IMR-90 (cell line): ENCODE measurements around the gene TMED8. TPM values are rescaled to one million over a fixed set of nuclear protein-coding genes. Genes with fewer than 3 reads are reported as not detected.

ENCODE experiments used
- ATAC-seq: fragments of 200-7000 bp; cut with Tn5 transposase; 2 replicates; pipeline ENCODE4 v1.9.1; 2020; ENCODE audit warnings: low read depth, mild to moderate bottlenecking, moderate library complexity
- BruUV-seq: library from RNA; stranded (reverse); fragments of 400-500 nt; replicated peaks from 2 replicates; lab custom pipeline; 2021; lab: Mats Ljungman, UMichigan
- CTCF ChIA-PET: fragments of 300-600 bp; formaldehyde crosslinking; extraction: SDS; loops from one replicate; lab custom pipeline; 2021; ENCODE audit warnings: antibody characterized with exemption; lab: Yijun Ruan, JAX
- POLR2A ChIA-PET: fragments of 300-600 bp; sonication (Branson Sonifier 250); formaldehyde crosslinking; loops from one replicate; lab custom pipeline; 2022; ENCODE audit warnings: antibody characterized with exemption; ENCODE audit not compliant: unreplicated experiment; lab: Charles Lee
- DNase-seq: peaks from one replicate; pipeline ENCODE4 v3.0.0; 2013
- H2AFZ ChIP-seq: replicated peaks from 2 replicates; pipeline ENCODE3; 2013; ENCODE audit warnings: low read length, mild to moderate bottlenecking; ENCODE audit not compliant: poor library complexity
- H2AK5ac ChIP-seq: 2 replicates; pipeline ENCODE4 v1.6.1; 2013; ENCODE audit warnings: low read depth, low read length, inconsistent platforms
- H2AK9ac ChIP-seq: replicated peaks from 2 replicates; pipeline ENCODE3; 2013; ENCODE audit warnings: mild to moderate bottlenecking, low read depth, low read length, moderate library complexity; ENCODE audit not compliant: poor library complexity
- H2BK120ac ChIP-seq: 2 replicates; pipeline ENCODE4 v1.6.1; 2013; ENCODE audit warnings: low read depth, low read length, inconsistent platforms
- H2BK15ac ChIP-seq: 3 replicates; pipeline ENCODE4 v1.6.1; 2013; ENCODE audit warnings: low read depth, low read length, inconsistent platforms
- H2BK20ac ChIP-seq: 2 replicates; pipeline ENCODE4 v1.6.1; 2013; ENCODE audit warnings: low read depth, mild to moderate bottlenecking, inconsistent platforms, low read length, moderate library complexity
- H2BK5ac ChIP-seq: 2 replicates; pipeline ENCODE4 v1.6.1; 2013; ENCODE audit warnings: mild to moderate bottlenecking, low read depth, low read length, inconsistent platforms; ENCODE audit not compliant: poor library complexity, severe bottlenecking
- H3K14ac ChIP-seq: replicated peaks from 2 replicates; pipeline ENCODE4 v1.6.1; 2013; ENCODE audit warnings: low read depth, low read length, inconsistent platforms
- H3K18ac ChIP-seq: 2 replicates; pipeline ENCODE4 v1.6.1; 2013; ENCODE audit warnings: low read depth, low read length, control low read depth
- H3K23ac ChIP-seq: 2 replicates; pipeline ENCODE4 v1.6.1; 2013; ENCODE audit warnings: low read depth, low read length, inconsistent platforms
- H3K27ac ChIP-seq: 2 replicates; pipeline ENCODE4 v1.5.1; 2013; ENCODE audit warnings: mild to moderate bottlenecking, control low read depth, low read length; ENCODE audit not compliant: insufficient read depth
- H3K27me3 ChIP-seq: 2 replicates; pipeline ENCODE4 v1.6.1; 2013; ENCODE audit warnings: low read length; ENCODE audit not compliant: control insufficient read depth, insufficient read depth
- H3K36me3 ChIP-seq: 2 replicates; pipeline ENCODE4 v1.6.1; 2013; ENCODE audit warnings: low read length, mixed read lengths; ENCODE audit not compliant: control insufficient read depth, insufficient read depth
- H3K4ac ChIP-seq: 2 replicates; pipeline ENCODE4 v1.6.1; 2013; ENCODE audit warnings: low read depth, low read length, inconsistent platforms
- H3K4me1 ChIP-seq: 2 replicates; pipeline ENCODE4 v1.6.1; 2013; ENCODE audit warnings: low read length, mixed read lengths; ENCODE audit not compliant: control insufficient read depth, insufficient read depth
- H3K4me2 ChIP-seq: 2 replicates; pipeline ENCODE4 v1.6.1; 2013; ENCODE audit warnings: low read depth, mild to moderate bottlenecking, control low read depth, low read length, moderate library complexity
- H3K4me3 ChIP-seq: 2 replicates; pipeline ENCODE4 v1.5.1; 2013; ENCODE audit warnings: low read depth, mild to moderate bottlenecking, control low read depth, low read length, moderate library complexity; ENCODE audit not compliant: insufficient read depth
- H3K56ac ChIP-seq: 2 replicates; pipeline ENCODE4 v1.6.1; 2013; ENCODE audit warnings: low read length, inconsistent platforms; ENCODE audit not compliant: insufficient read depth; ENCODE audit errors: extremely low read depth
- H3K79me1 ChIP-seq, 2 experiments: 2 replicates each; pipeline ENCODE4 v1.6.1; 2013; ENCODE audit warnings: low read length in 2 of 2, inconsistent platforms in 1 of 2, low read depth in 1 of 2
- H3K9ac ChIP-seq: 2 replicates; pipeline ENCODE4 v1.6.1; 2013; ENCODE audit warnings: low read depth, low read length, control low read depth
- H3K9me1 ChIP-seq: 2 replicates; pipeline ENCODE4 v1.6.1; 2013; ENCODE audit warnings: low read length, inconsistent platforms; ENCODE audit not compliant: insufficient read depth
- H3K9me3 ChIP-seq: 2 replicates; pipeline ENCODE4 v1.6.1; 2013; ENCODE audit warnings: low read length; ENCODE audit not compliant: control insufficient read depth, insufficient read depth
- H4K20me1 ChIP-seq: 2 replicates; pipeline ENCODE4 v1.6.1; 2013; ENCODE audit warnings: low read length, inconsistent platforms; ENCODE audit not compliant: insufficient read depth
- H4K5ac ChIP-seq: 2 replicates; pipeline ENCODE4 v1.6.1; 2013; ENCODE audit warnings: mild to moderate bottlenecking, low read depth, low read length, control low read depth
- H4K8ac ChIP-seq, 2 experiments: 2 replicates each; pipeline ENCODE4 v1.6.1; 2013; ENCODE audit warnings: low read depth in 2 of 2, low read length in 2 of 2, control low read depth in 1 of 2, inconsistent platforms in 1 of 2
- H4K91ac ChIP-seq: 2 replicates; pipeline ENCODE4 v1.6.1; 2013; ENCODE audit warnings: low read depth, low read length, inconsistent platforms; ENCODE audit not compliant: insufficient read depth
- BHLHE40 ChIP-seq: fragments of 150-350 bp; IDR thresholded peaks from 2 replicates; pipeline ENCODE4 v1.6.1; 2016; ENCODE audit warnings: mild to moderate bottlenecking, low read depth, low read length
- FOS ChIP-seq: fragments of 150-350 bp; IDR thresholded peaks from 2 replicates; pipeline ENCODE4 v1.6.1; 2016; ENCODE audit warnings: low read depth, low read length
- MAFK ChIP-seq: IDR thresholded peaks from 2 replicates; pipeline ENCODE4 v1.6.1; 2012; ENCODE audit warnings: low read depth, low read length, improper control_type of control experiment
- MAZ ChIP-seq: IDR thresholded peaks from 2 replicates; pipeline ENCODE4 v1.6.1; 2012; ENCODE audit warnings: low read depth, mild to moderate bottlenecking, low read length, improper control_type of control experiment, moderate library complexity, borderline replicate concordance
- NFE2L2 ChIP-seq: fragments of 150-350 bp; IDR thresholded peaks from 2 replicates; pipeline ENCODE4 v1.6.1; 2016; ENCODE audit warnings: low read depth, mild to moderate bottlenecking, low read length
- RAD21 ChIP-seq: IDR thresholded peaks from 2 replicates; pipeline ENCODE4 v1.6.1; 2012; ENCODE audit warnings: low read length, improper control_type of control experiment
- RCOR1 ChIP-seq: IDR thresholded peaks from 2 replicates; pipeline ENCODE4 v1.6.1; 2012; ENCODE audit warnings: mild to moderate bottlenecking, low read length, improper control_type of control experiment; ENCODE audit not compliant: insufficient replicate concordance
- RFX5 ChIP-seq: IDR thresholded peaks from 2 replicates; pipeline ENCODE4 v1.8.0; 2012; ENCODE audit warnings: low read depth, mild to moderate bottlenecking, low read length, moderate library complexity
- SMC3 ChIP-seq: fragments of 150-350 bp; IDR thresholded peaks from 2 replicates; pipeline ENCODE4 v1.6.1; 2016; ENCODE audit warnings: low read depth, mild to moderate bottlenecking, antibody characterized with exemption, low read length, moderate library complexity
- WGBS, 2 experiments: methylation state at CpG; one replicate each; pipeline versions ENCODE4 v1.1.5 to v1.1.7; 2013; ENCODE audit warnings: missing lambda C conversion rate in 2 of 2; ENCODE audit not compliant: insufficient read length in 1 of 2; ENCODE audit errors: extremely low coverage in 2 of 2; 5-methylcytosine and 5-hydroxymethylcytosine counted together
- dilution Hi-C: fragments of 300-500 bp; cut with HindIII; formaldehyde crosslinking; loops from one replicate; pipeline ENCODE4 v1.14.3; 2018; ENCODE audit warnings: low sequenced_read_pairs; ENCODE audit not compliant: unreplicated experiment
- in situ Hi-C: fragments of 300-500 bp; cut with MboI; formaldehyde crosslinking; loops from 3 replicates; pipeline ENCODE4 v1.14.3; 2019; ENCODE audit warnings: low sequenced_read_pairs, inconsistent platforms, mixed read lengths
- intact Hi-C: fragments of 100-400 bp; cut with micrococcal nuclease; formaldehyde crosslinking; loops from 2 replicates; pipeline ENCODE4 v1.10.0; 2022
- polyA plus RNA-seq, 3 experiments: library from polyadenylated mRNA; depleted of rRNA; stranded (reverse); fragments of >200 nt; gene quantifications; 2 replicates each; pipeline ENCODE4 v1.2.3, GENCODE V29; 2012; ENCODE audit warnings: low replicate concordance in 1 of 3
- total RNA-seq: library from RNA; depleted of rRNA; stranded (reverse); fragments of >200 nt; gene quantifications from 2 replicates; pipeline ENCODE4 v1.2.3, GENCODE V29; 2012
- TF ChIP-seq, protein P1 (sequence below): fragments of 150-350 bp; IDR thresholded peaks from 2 replicates; pipeline ENCODE4 v1.6.1; 2017; ENCODE audit warnings: mild to moderate bottlenecking, antibody characterized with exemption, low read length, low read depth

The TMED8 gene
- total and polyA plus RNA-seq, 2 of the 4 experiments (the other 2 are of a cell fraction) = 2.2 to 5.0 TPM

DNA sequence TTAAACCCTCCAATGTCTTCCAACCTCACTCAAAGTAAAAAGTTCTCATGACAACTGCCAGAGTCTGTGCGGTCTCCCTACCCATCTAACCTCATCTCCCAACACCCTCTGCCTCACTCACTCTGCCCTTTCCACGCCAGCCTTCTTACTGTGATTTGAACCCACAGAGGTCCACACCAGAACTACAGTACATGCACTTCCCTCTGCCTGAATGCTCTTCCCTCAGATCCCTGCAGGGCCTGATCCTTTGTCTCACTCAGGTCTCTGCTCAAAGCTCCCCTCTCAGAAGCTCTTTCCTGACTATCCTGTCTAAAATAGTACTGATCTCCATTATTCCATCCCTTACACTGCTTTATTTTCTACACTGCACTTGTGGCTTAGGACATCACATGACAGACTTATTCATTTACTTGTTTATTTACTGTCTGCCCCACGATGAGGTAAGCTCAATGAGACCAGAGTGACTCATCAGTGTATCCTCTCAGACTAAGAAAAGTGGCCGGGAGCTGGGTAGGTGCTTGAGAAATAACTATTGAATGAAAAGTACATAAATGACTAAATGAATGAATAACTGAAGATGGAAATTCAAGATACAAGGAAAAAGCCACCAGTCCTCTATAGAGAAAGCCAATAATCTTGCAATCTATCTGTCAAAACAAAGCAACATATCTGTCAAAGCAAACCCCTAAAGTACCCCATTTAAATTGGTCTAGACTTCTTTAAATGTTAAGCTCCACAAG, 73.3 kb downstream of the TMED8 start (continued):
- TF ChIP-seq MAZ = no peak
- peak; percentile 99 for TF ChIP-seq FOS
- no peak for TF ChIP-seq RAD21

DNA sequence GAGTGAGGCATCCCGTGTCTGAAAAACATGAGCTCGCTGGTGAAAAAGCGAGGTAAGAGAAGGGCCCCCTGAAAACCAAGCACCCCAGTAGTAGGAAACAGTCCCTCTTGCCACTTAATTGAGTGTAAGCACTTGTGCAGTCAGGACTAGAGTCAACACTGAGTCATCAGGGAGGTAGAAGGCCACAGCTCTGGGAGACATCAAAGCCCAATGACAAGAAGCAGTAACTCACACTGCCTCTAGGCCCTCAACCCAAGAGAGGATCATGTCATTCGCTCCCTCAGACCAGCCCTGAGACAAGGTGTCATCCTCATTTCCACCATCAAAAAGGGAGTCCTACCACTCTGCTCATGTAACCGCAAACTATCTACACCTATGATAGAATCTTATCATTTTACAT, 74.0 kb downstream of the TMED8 start:
- peaks cover 6 to 15% of the 10 kb centered on the region in 2 experiments for H3K79me1 ChIP-seq
- H3K4me2 ChIP-seq = peak overlapping the region; percentile 6; the same call in 1 of the 2 replicates
- intact Hi-C loops = loop anchor here (5.0 kb wide), 2 partner anchors 249 to 431 kb away; no protein-coding TSS in a partner anchor
- H2BK20ac ChIP-seq = peak overlapping the region; percentile 81
- no peak overlapping the region for H3K4me3 ChIP-seq
- H3K9me3 ChIP-seq = no peaks in the 10 kb centered on the region
- no CpG with 5 or more reads among the region's 5 CpGs for WGBS, 2 experiments
- no peaks in the 10 kb centered on the region for H3K27me3 ChIP-seq
- ATAC-seq (peak; percentile 18; the same call in 1 of the 2 replicates), DNase-seq (peak; percentile 77)
- peak overlapping the region; percentile 72; the same call in 1 of the 2 replicates for H4K91ac ChIP-seq
- 0 out of 3 replicates have a peak overlapping the region, but pooled peaks have one; percentile 59 for H2BK15ac ChIP-seq
- peaks cover 9% of the 10 kb centered on the region; the same call in 1 of the 2 replicates for H4K20me1 ChIP-seq
- POLR2A ChIA-PET = interaction anchor here (0.9 kb wide), 1 partner anchor 11 kb away, joined by 3 read pairs; no protein-coding TSS in a partner anchor
- TF ChIP-seq, protein P1, sequence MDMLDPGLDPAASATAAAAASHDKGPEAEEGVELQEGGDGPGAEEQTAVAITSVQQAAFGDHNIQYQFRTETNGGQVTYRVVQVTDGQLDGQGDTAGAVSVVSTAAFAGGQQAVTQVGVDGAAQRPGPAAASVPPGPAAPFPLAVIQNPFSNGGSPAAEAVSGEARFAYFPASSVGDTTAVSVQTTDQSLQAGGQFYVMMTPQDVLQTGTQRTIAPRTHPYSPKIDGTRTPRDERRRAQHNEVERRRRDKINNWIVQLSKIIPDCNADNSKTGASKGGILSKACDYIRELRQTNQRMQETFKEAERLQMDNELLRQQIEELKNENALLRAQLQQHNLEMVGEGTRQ = no peak
- peak; percentile 69 for TF ChIP-seq FOS
- TF ChIP-seq RFX5 = no peak
- no peak for TF ChIP-seq NFE2L2
- no peak for TF ChIP-seq SMC3
- 0 out of 2 replicates have a peak, but pooled peaks have one; percentile 5 for TF ChIP-seq MAFK
- no peak for TF ChIP-seq BHLHE40
- TF ChIP-seq RCOR1 = no peak
- peaks cover 3% of the 10 kb centered on the region; the same call in 1 of the 2 replicates for H3K36me3 ChIP-seq
- BruUV-seq = no TSS peak
- peak overlapping the region; percentile 90 for H2AK5ac ChIP-seq
- peak overlapping the region; percentile 26; the same call in 1 of the 2 replicates for H3K18ac ChIP-seq
- H3K4me1 ChIP-seq = peaks cover 12% of the 10 kb centered on the region
- peak overlapping the region; percentile 72 for H3K14ac ChIP-seq
- H3K23ac ChIP-seq = peak overlapping the region; percentile 75; the same call in 1 of the 2 replicates
- H2AK9ac ChIP-seq = peak overlapping the region; percentile 66
- in situ Hi-C loops = loop anchor here (25.0 kb wide), 1 partner anchor 416 kb away; no protein-coding TSS in a partner anchor
- no peak overlapping the region for H4K5ac ChIP-seq
- peak overlapping the region in 1 of 2 experiments; percentile 24; a peak in 1 of 4 replicates for H4K8ac ChIP-seq
- dilution Hi-C loops = no loop called here
- H3K56ac ChIP-seq = no peak overlapping the region
- CTCF ChIA-PET = interaction anchor here (0.9 to 7.0 kb wide), 2 partner anchors 12 to 16 kb away, joined by 3 to 116 read pairs; no protein-coding TSS in a partner anchor
- peak overlapping the region; percentile 77 for H2BK5ac ChIP-seq
- peaks cover 15% of the 10 kb centered on the region for H3K9me1 ChIP-seq
- H2AFZ ChIP-seq = no peak overlapping the region
- peak overlapping the region; percentile 86 for H3K4ac ChIP-seq
- H3K27ac ChIP-seq = no peak overlapping the region
- H2BK120ac ChIP-seq = peak overlapping the region; percentile 81
- H3K9ac ChIP-seq = no peak overlapping the region
